Posterior vena cava (tissue), 2 donors: ENCODE results near the gene CHMP3. TPM values are rescaled to one million over a fixed set of nuclear protein-coding genes. Genes with fewer than 3 reads are reported as not detected.
A peak's percentile ranks its signal among the peaks of the same experiment; 100 is the strongest.
"Not testable (repeated sequence)": the region's sequence is repeated elsewhere in the genome, so short reads cannot be mapped to it uniquely, and the experiment has no call there.

Source experiments
- DNase-seq: peaks from one replicate; pipeline ENCODE4 v3.0.0-alpha.2; 2020; ENCODE audit warnings: low spot score
- intact Hi-C, 2 donors: fragments of 100-400 bp; cut with DNase I; formaldehyde crosslinking; loops; one replicate each; pipeline versions ENCODE4 v1.14.1 to v1.14.2; 2022 to 2023
- total RNA-seq, 2 donors: library from RNA; stranded (reverse); fragmentation: NEBNext Ultra II Directional; extraction: Animal tissue kit (Norgen Biotek cat#: 25700); gene quantifications; one replicate each; pipeline ENCODE4 v1.2.1, GENCODE V29; 2021
- donor health status: DM: yes; HTN: yes; CAD: no.
- donor health status: DM: yes; HTN: yes; CAD: no.

The CHMP3 gene
- total RNA-seq, 2 donors from 2014 or later, result 166 to 167 TPM

GRCh38 chr2:86556508-86556907, 6.7 kb downstream of the CHMP3 start:
- intact Hi-C loops, result no loop called here
- no peak for DNase-seq

DNA sequence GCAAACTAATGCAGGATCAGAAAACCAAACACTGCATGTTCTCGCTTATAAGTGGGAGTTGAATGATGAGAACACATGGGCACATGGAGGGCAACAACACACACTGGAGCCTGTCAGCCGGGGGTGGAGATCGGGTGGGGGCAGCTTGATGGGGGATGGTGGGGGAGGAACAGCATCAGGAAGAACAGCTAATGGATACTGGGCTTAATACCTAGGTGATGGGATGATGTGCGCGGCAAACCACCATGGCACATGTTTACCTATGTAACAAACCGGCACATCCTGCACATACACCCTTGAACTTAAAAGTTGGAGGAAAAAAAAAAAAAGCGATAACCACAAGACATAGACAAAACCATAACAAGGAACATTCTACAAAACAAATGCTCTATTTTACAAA, 10.4 kb downstream of the CHMP3 start:
- no peak for DNase-seq
- intact Hi-C loops, result no loop called here

- not testable (repeated sequence) for DNase-seq
- intact Hi-C loops, result loop anchor here in 1 of 2 donors (2.0 kb wide), 1 partner anchor 13 kb away; no protein-coding TSS in a partner anchor
Observed at GRCh38 chr2:86549963-86550725, 13.1 kb downstream of the CHMP3 start.

- intact Hi-C loops, DNase-seq: not testable (repeated sequence)
Observed at GRCh38 chr2:86549440-86549839, 13.8 kb downstream of the CHMP3 start.

- intact Hi-C loops, DNase-seq: not testable (repeated sequence)
Observed at GRCh38 chr2:86548913-86549396, 14.3 kb downstream of the CHMP3 start.

- intact Hi-C loops, DNase-seq: not testable (repeated sequence)
Observed at GRCh38 chr2:86548165-86548912, 14.9 kb downstream of the CHMP3 start.

DNA sequence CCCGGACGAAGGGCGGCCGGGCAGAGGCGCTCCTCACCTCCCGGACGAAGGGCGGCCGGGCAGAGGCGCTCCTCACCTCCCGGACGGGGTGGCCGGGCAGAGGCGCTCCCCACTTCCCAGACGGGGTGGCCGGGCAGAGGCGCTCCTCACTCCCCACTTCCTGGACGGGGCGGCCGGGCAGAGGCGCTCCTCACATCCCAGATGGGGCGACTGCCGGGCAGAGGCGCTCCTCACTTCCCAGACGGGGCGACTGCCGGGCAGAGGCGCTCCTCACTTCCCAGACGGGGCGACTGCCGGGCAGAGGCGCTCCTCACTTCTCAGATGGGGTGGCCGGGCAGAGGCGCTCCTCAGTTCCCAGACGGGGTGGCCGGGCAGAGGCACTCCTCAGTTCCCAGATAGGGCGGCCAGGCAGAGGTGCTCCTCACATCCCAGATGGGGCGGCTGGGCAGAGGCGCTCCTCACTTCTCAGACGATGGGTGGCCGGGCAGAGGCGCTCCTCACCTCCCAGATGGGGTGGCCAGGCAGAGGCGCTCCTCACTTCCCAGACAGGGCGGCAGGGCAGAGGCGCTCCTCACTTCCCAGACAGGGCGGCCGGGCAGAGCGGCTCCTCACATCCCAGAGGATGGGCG, 17.8 kb downstream of the CHMP3 start:
- intact Hi-C loops, result not testable (repeated sequence)
- DNase-seq, result peak; percentile 49

GRCh38 chr2:86544278-86545099, 18.8 kb downstream of the CHMP3 start:
- intact Hi-C loops, DNase-seq: not testable (repeated sequence)

- intact Hi-C loops, result no loop called here
- DNase-seq, result no peak
Observed at GRCh38 chr2:86543793-86544192, 19.4 kb downstream of the CHMP3 start.

DNA sequence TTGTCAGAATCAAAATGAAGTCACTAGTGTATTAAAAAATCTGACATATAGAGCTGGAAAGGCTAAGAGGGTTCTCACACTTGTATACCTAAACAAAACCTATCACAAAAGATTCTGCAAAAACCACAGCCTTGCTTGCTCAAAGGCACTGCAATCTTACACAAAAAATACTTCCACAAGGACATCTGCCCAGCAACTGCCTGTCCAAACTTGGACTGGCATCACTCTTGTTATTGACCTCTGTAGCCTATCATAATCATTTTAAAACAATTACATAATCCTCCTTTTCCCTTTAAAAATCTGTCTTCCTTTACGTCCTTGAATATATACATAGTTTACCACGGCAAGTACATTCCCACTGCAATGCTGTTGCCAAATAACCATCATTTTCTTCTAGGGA, 19.9 kb downstream of the CHMP3 start:
- intact Hi-C loops, result no loop called here
- no peak for DNase-seq

GRCh38 chr2:86542814-86543213, 20.4 kb downstream of the CHMP3 start:
- intact Hi-C loops, result no loop called here
- DNase-seq, result no peak

- intact Hi-C loops, result no loop called here
Observed at GRCh38 chr2:86541334-86541733, 21.9 kb downstream of the CHMP3 start.

GRCh38 chr2:86533589-86533988, 29.7 kb downstream of the CHMP3 start:
- DNase-seq, result no peak
- intact Hi-C loops, result no loop called here

More at GRCh38 chr2:86541334-86541733, 21.9 kb downstream of the CHMP3 start:
- no peak for DNase-seq

DNA sequence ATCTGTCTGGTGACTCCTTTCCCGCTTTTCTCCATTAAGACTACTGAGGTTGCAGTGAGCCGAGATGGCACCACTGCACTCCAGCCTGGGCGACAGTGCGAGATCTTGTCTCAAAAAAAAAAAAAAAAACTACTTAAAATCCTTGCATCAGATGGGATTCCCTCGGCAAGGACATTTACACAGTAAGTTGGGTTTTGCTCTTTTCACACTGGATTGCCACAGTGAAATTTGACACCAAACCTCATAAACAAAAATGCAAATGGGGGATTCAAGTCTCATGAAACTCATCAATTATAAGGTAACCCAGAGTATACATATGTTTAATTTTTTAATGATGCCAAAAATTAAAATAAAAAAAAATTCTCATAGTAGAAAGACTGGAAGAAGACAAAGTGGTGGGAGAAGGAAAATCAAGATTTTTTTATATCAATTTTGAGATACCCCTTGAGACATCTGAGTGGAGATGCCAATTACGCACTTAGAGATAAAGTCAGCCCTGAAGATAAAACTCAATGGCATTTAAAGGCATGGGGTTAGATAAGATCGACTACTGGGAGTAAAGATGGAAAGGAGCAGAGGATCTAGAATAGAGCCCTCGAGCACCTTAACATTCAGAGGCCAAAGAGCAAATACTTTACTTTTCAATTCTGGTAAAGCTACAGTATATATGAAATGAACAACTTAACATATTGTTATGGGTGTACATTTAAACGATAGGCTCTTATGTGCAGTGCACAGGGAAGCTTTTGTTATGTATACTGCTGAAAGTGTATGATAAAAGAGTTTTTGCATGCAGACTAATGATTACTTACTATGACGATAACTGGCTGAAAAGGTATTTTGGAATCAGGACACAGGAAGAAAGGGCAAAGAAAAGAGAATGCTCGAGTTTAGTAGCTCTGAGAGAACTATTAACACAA, 37.6 kb downstream of the CHMP3 start:
- no peak for DNase-seq
- intact Hi-C loops, result no loop called here

DNA sequence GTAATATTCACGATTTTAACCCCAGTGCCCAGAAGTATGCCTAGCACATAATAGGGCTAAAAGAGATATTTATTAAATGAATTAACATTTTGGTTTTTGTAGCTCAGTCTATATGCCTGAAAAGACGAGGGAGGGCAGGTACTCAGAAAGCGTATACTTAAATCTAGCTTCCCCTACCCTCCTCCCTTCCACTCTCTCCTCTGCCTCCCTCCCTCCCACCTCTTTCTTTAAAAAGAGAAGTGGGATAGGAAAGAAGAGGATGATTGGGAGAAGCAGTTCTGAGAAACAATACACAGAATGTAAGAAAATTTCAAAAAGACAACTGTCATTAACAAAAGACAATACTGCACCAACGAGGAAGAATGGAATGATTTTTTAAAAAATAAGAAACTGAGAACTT, 39.8 kb downstream of the CHMP3 start:
- DNase-seq, result no peak
- intact Hi-C loops, result no loop called here

DNA sequence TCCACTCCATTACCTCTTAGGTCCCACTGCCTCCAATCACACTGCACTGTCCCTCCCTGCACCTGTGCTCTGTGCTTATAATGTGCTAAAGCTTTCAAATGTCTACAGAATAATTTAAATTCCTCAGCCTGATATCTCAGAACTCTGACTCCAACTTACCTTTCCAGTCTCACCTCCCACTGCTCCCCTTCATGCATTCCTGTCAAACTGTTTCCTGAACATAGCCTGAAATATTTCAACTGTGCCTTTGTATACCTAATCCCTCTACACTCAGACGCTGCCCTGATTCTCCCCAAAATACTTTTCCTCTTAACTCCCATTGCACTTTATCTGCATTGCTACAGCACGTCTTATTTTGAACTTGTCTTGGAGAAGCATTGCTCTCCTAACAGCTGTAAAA, 40.5 kb downstream of the CHMP3 start:
- intact Hi-C loops, result no loop called here
- DNase-seq, result no peak

DNA sequence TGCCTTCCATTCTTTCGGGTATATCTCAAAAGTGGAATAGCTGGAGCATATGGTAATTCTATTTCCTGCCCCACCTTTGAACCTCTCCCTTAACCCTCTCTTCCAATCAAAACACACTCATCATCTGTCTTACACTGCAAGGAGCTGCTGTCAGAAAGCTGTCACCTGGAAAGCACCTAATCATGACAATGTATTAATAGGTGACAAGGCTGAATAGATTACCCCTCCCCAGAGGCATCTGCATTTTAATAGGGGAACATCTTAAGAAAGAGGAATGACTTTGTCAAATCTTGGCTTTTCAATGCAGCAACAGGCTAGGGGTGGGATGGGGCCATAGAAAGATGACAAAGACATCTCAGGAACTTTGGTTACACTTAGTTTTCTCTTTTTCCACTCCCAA, 41.3 kb downstream of the CHMP3 start:
- DNase-seq, result no peak
- intact Hi-C loops, result no loop called here

DNA sequence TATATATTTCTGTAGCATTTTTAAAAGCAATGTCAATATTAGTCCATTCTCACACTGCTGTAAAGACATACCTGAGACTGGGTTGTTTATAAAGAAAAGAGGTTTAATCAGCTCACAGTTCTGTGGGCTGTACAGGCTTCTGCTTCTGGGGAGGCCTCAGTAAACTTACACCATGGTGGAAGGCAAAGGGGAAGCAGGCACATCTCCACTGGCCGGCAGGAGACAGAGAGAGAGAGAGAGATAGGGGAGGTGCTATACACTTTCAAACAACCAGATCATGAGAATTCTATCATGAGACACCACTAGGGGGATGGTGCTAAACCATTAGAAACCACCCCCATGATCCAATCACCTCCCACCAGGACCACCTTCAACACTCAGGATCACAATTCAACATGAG, 43.1 kb downstream of the CHMP3 start:
- intact Hi-C loops, result no loop called here
- no peak for DNase-seq
